Liver (tissue), 9 donors: Measurements from ENCODE around the gene ZNF267. TPM values are rescaled to one million over a fixed set of nuclear protein-coding genes. Genes with fewer than 3 reads are reported as not detected.

Experiments
- DNase-seq: peaks from one replicate; pipeline ENCODE4 v3.0.0-alpha.2; 2017; ENCODE audit warnings: low spot score
- H3K27ac ChIP-seq, 2 donors: one replicate each; pipeline ENCODE4 v1.7.0; 2013; ENCODE audit warnings: inconsistent platforms in 2 of 2, low read length in 2 of 2, control low read depth in 1 of 2, low read depth in 1 of 2, mild to moderate bottlenecking in 1 of 2
- H3K27me3 ChIP-seq, 4 donors: one replicate each; pipeline versions ENCODE4 v1.6.1 to v1.7.0; 2013; ENCODE audit warnings: low read length in 3 of 4, inconsistent platforms in 1 of 4, mild to moderate bottlenecking in 1 of 4, moderate library complexity in 1 of 4; ENCODE audit not compliant: control insufficient read depth in 4 of 4, insufficient read depth in 4 of 4
- H3K36me3 ChIP-seq, 4 donors: one replicate each; pipeline versions ENCODE4 v1.6.1 to v1.7.0; 2013; ENCODE audit warnings: low read length in 3 of 4, mild to moderate bottlenecking in 3 of 4, low read depth in 1 of 4, moderate library complexity in 1 of 4; ENCODE audit not compliant: control insufficient read depth in 4 of 4, insufficient read depth in 3 of 4
- H3K4me1 ChIP-seq, 4 donors: one replicate each; pipeline versions ENCODE4 v1.6.1 to v1.7.0; 2013; ENCODE audit warnings: low read length in 3 of 4, mild to moderate bottlenecking in 3 of 4, moderate library complexity in 1 of 4; ENCODE audit not compliant: control insufficient read depth in 4 of 4, insufficient read depth in 4 of 4
- H3K4me3 ChIP-seq, 3 donors: one replicate each; pipeline versions ENCODE4 v1.6.1 to v1.7.0; 2013; ENCODE audit warnings: low read length in 3 of 3, control low read depth in 1 of 3, low read depth in 1 of 3, mild to moderate bottlenecking in 1 of 3
- H3K9ac ChIP-seq, 2 donors: one replicate each; pipeline ENCODE4 v1.7.0; 2013; ENCODE audit warnings: low read length in 2 of 2, mild to moderate bottlenecking in 2 of 2, moderate library complexity in 2 of 2, control low read depth in 1 of 2, low read depth in 1 of 2
- H3K9me3 ChIP-seq, 4 donors: one replicate each; pipeline versions ENCODE4 v1.6.1 to v1.7.0; 2013; ENCODE audit warnings: low read length in 3 of 4; ENCODE audit not compliant: control insufficient read depth in 4 of 4
- EGR1 ChIP-seq, 2 donors: IDR thresholded peaks; 2 replicates each; pipeline ENCODE4 v1.6.1; 2016 to 2018; ENCODE audit warnings: antibody characterized with exemption in 2 of 2, low read depth in 2 of 2
- FOXA1 ChIP-seq: IDR thresholded peaks from 2 replicates; pipeline ENCODE4 v1.6.1; 2016; ENCODE audit warnings: antibody characterized with exemption
- FOXA2 ChIP-seq: IDR thresholded peaks from 2 replicates; pipeline ENCODE4 v1.6.1; 2016; ENCODE audit warnings: antibody characterized with exemption
- GABPA ChIP-seq, 2 donors: IDR thresholded peaks in 1 of 2; conservative IDR thresholded peaks in 1 of 2; 2 replicates each; pipeline ENCODE4 v1.6.1; 2016; ENCODE audit warnings: antibody characterized with exemption in 2 of 2, mild to moderate bottlenecking in 1 of 2, moderate library complexity in 1 of 2
- HNF4A ChIP-seq, 2 donors: conservative IDR thresholded peaks; 2 replicates each; pipeline ENCODE4 v1.6.1; 2016; ENCODE audit warnings: antibody characterized with exemption in 2 of 2, mild to moderate bottlenecking in 2 of 2
- HNF4G ChIP-seq: IDR thresholded peaks from 2 replicates; pipeline ENCODE4 v1.6.1; 2016; ENCODE audit warnings: antibody characterized with exemption
- JUND ChIP-seq, 2 donors: IDR thresholded peaks; 2 replicates each; pipeline ENCODE4 v1.6.1; 2016; ENCODE audit warnings: antibody characterized with exemption in 2 of 2
- MAX ChIP-seq: IDR thresholded peaks from 2 replicates; pipeline ENCODE4 v1.6.1; 2016; ENCODE audit warnings: antibody characterized with exemption
- NR2F2 ChIP-seq: IDR thresholded peaks from 2 replicates; pipeline ENCODE4 v1.6.1; 2016; ENCODE audit warnings: antibody characterized with exemption
- RAD21 ChIP-seq, 2 donors: IDR thresholded peaks; 2 replicates each; pipeline ENCODE4 v1.6.1; 2016; ENCODE audit warnings: antibody characterized with exemption in 2 of 2, mild to moderate bottlenecking in 2 of 2
- REST ChIP-seq: IDR thresholded peaks from 2 replicates; pipeline ENCODE4 v1.6.1; 2016; ENCODE audit warnings: antibody characterized with exemption, mild to moderate bottlenecking
- RXRA ChIP-seq, 2 donors: IDR thresholded peaks; 2 replicates each; pipeline ENCODE4 v1.6.1; 2017 to 2018; ENCODE audit warnings: antibody characterized with exemption in 2 of 2, mild to moderate bottlenecking in 1 of 2
- SP1 ChIP-seq: IDR thresholded peaks from 2 replicates; pipeline ENCODE4 v1.6.1; 2018; ENCODE audit warnings: antibody characterized with exemption, mild to moderate bottlenecking
- TAF1 ChIP-seq: conservative IDR thresholded peaks from 2 replicates; pipeline ENCODE4 v1.6.1; 2016; ENCODE audit warnings: antibody characterized with exemption, mild to moderate bottlenecking
- YY1 ChIP-seq: IDR thresholded peaks from 2 replicates; pipeline ENCODE4 v1.6.1; 2016; ENCODE audit warnings: antibody characterized with exemption, mild to moderate bottlenecking
- ZBTB33 ChIP-seq: IDR thresholded peaks from 2 replicates; pipeline ENCODE4 v1.6.1; 2016; ENCODE audit warnings: antibody characterized with exemption
- WGBS: extraction: QIAGEN DNeasy Blood & Tissue Kit; methylation state at CpG from one replicate; pipeline ENCODE4 v1.1.7; 2013; 5-methylcytosine and 5-hydroxymethylcytosine counted together
- polyA plus RNA-seq, 2 donors: library from polyadenylated mRNA; stranded (reverse) in 1 of 2; unstranded in 1 of 2; fragments of 200-250 nt in 1 of 2; fragments of >200 nt in 1 of 2; fragmentation: Nextera tagmentation in 1 of 2; extraction: Ambion mirVana in 1 of 2; gene quantifications; one replicate each; pipeline versions ENCODE4 v1.2.1 to v1.2.3, GENCODE V29; 2013 to 2015
- total RNA-seq, 2 donors: library from RNA; depleted of rRNA; stranded (reverse); fragments of >200 nt; gene quantifications; one replicate each; pipeline ENCODE4 v1.2.3, GENCODE V29; 2014
- TF ChIP-seq, protein P1 (sequence below): fragments of 150-350 bp; IDR thresholded peaks from 2 replicates; pipeline ENCODE4 v1.5.1; 2017; ENCODE audit warnings: improper control_type of control experiment, low read depth, low read length; ENCODE audit not compliant: missing input control
- TF ChIP-seq, protein P2 (sequence below): IDR thresholded peaks from 2 replicates; pipeline ENCODE4 v1.6.1; 2016; ENCODE audit warnings: antibody characterized with exemption
- donor health status: healthy.
- donor health status: healthy.
- donor health status: healthy.
- donor health status: healthy.
- donor health status: healthy.

Gene ZNF267
- total and polyA plus RNA-seq, 4 donors: 1.9 to 9.0 (median 3.7) TPM

GRCh38 chr16:31853291-31853690, 20.3 kb upstream of the ZNF267 start (continued):
- TF ChIP-seq SP1: no peak

- WGBS: 62% methylated on average over 3 of the region's 3 CpGs
- no peak overlapping the region for H3K4me3 ChIP-seq
- H3K9me3 ChIP-seq: no peaks in the 10 kb centered on the region
- H3K27me3 ChIP-seq: no peaks in the 10 kb centered on the region
- DNase-seq: no peak
- no peak overlapping the region for H3K9ac ChIP-seq
- no peaks in the 10 kb centered on the region for H3K36me3 ChIP-seq
- TF ChIP-seq SP1 (no peak), YY1 (no peak), HNF4G (no peak), RXRA (IDR thresholded peaks at IDR 0.05) (no peak), FOXA2 (no peak), ZBTB33 (no peak), MAX (no peak), GABPA (IDR thresholded peaks at IDR 0.05 in 1 of 2, conservative IDR thresholded peaks at IDR 0.05 in 1 of 2) (no peak), RAD21 (IDR thresholded peaks at IDR 0.05) (no peak), HNF4A (conservative IDR thresholded peaks at IDR 0.05) (no peak), JUND (IDR thresholded peaks at IDR 0.05) (no peak), NR2F2 (no peak), FOXA1 (no peak), REST (no peak), EGR1 (IDR thresholded peaks at IDR 0.05; ENCODE audit: low read depth in 2 of 2) (no peak), TAF1 (no peak)
- TF ChIP-seq, protein P1, sequence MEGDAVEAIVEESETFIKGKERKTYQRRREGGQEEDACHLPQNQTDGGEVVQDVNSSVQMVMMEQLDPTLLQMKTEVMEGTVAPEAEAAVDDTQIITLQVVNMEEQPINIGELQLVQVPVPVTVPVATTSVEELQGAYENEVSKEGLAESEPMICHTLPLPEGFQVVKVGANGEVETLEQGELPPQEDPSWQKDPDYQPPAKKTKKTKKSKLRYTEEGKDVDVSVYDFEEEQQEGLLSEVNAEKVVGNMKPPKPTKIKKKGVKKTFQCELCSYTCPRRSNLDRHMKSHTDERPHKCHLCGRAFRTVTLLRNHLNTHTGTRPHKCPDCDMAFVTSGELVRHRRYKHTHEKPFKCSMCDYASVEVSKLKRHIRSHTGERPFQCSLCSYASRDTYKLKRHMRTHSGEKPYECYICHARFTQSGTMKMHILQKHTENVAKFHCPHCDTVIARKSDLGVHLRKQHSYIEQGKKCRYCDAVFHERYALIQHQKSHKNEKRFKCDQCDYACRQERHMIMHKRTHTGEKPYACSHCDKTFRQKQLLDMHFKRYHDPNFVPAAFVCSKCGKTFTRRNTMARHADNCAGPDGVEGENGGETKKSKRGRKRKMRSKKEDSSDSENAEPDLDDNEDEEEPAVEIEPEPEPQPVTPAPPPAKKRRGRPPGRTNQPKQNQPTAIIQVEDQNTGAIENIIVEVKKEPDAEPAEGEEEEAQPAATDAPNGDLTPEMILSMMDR: no peak
- TF ChIP-seq, protein P2, sequence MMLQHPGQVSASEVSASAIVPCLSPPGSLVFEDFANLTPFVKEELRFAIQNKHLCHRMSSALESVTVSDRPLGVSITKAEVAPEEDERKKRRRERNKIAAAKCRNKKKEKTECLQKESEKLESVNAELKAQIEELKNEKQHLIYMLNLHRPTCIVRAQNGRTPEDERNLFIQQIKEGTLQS: no peak
- no peaks in the 10 kb centered on the region for H3K4me1 ChIP-seq
- no peak overlapping the region for H3K27ac ChIP-seq
Measured at GRCh38 chr16:31860508-31860907, 13.1 kb upstream of the ZNF267 start.
